ENCODE measurements around the gene MVD.

The MVD gene

GRCh38 chr16:88691129-88691813, 28.4 kb upstream of the MVD start:
- no peak overlapping the region for H2AFZ ChIP-seq (ENCODE audit: low read depth, low read length, severe bottlenecking)
- TF ChIP-seq EZH2phosphoT487 (conservative IDR thresholded peaks at IDR 0.05; ENCODE audit: low read length) = no peak
- no peak for TF ChIP-seq CTCF (IDR thresholded peaks at IDR 0.05; ENCODE audit: insufficient read depth, low read length, poor library complexity, severe bottlenecking)
- no peaks in the 10 kb centered on the region for H3F3A ChIP-seq (ENCODE audit: insufficient read depth)
- H3K27me3 ChIP-seq (ENCODE audit: low read length) = no peaks in the 10 kb centered on the region
- H4K20me1 ChIP-seq (ENCODE audit: low read depth, low read length) = no peaks in the 10 kb centered on the region
- no peak overlapping the region for H3K27ac ChIP-seq (ENCODE audit: low read depth, low read length)
- H3K79me2 ChIP-seq (ENCODE audit: insufficient read depth, low read length) = no peaks in the 10 kb centered on the region
- H3K4me3 ChIP-seq (ENCODE audit: insufficient read depth, low read length, poor library complexity, severe bottlenecking) = no peak overlapping the region
- no peaks in the 10 kb centered on the region for H3K9me2 ChIP-seq (replicated peaks; ENCODE audit: insufficient read depth, low read length)
- no peaks in the 10 kb centered on the region for H3K9me3 ChIP-seq (ENCODE audit: insufficient read depth, low read length)
- no peak overlapping the region for H3K4me2 ChIP-seq (ENCODE audit: low read depth, low read length, poor library complexity, severe bottlenecking)
- H3K9ac ChIP-seq (ENCODE audit: low read length) = no peak overlapping the region
- no peaks in the 10 kb centered on the region for H3K36me3 ChIP-seq (ENCODE audit: low read length)

- H3K9ac ChIP-seq (ENCODE audit: low read length) = no peak overlapping the region
Observed at GRCh38 chr16:88690341-88691128, 27.6 kb upstream of the MVD start.

GRCh38 chr16:88688013-88688778, 25.3 kb upstream of the MVD start:
- Histone ChIP-seq H4K20me1 (ENCODE audit: low read depth, low read length) (no peaks in the 10 kb centered on the region), H3K9ac (ENCODE audit: low read length) (no peak overlapping the region), H3K27ac (ENCODE audit: low read depth, low read length) (no peak overlapping the region), H3K27me3 (ENCODE audit: low read length) (no peaks in the 10 kb centered on the region), H2AFZ (ENCODE audit: low read depth, low read length, severe bottlenecking) (no peak overlapping the region), H3K79me2 (ENCODE audit: insufficient read depth, low read length) (no peaks in the 10 kb centered on the region), H3K9me2 (replicated peaks; ENCODE audit: insufficient read depth, low read length) (no peaks in the 10 kb centered on the region), H3F3A (ENCODE audit: insufficient read depth) (no peaks in the 10 kb centered on the region), H3K4me3 (ENCODE audit: insufficient read depth, low read length, poor library complexity, severe bottlenecking) (no peak overlapping the region), H3K36me3 (ENCODE audit: low read length) (no peaks in the 10 kb centered on the region), H3K4me2 (ENCODE audit: low read depth, low read length, poor library complexity, severe bottlenecking) (no peak overlapping the region), H3K9me3 (ENCODE audit: insufficient read depth, low read length) (no peaks in the 10 kb centered on the region)
- TF ChIP-seq CTCF (IDR thresholded peaks at IDR 0.05; ENCODE audit: insufficient read depth, low read length, poor library complexity, severe bottlenecking) (no peak), EZH2phosphoT487 (conservative IDR thresholded peaks at IDR 0.05; ENCODE audit: low read length) (no peak)

More at GRCh38 chr16:88690341-88691128, 27.6 kb upstream of the MVD start:
- H3K9me3 ChIP-seq (ENCODE audit: insufficient read depth, low read length) = no peaks in the 10 kb centered on the region
- H2AFZ ChIP-seq (ENCODE audit: low read depth, low read length, severe bottlenecking) = no peak overlapping the region
- H3K27me3 ChIP-seq (ENCODE audit: low read length) = no peaks in the 10 kb centered on the region
- H3K27ac ChIP-seq (ENCODE audit: low read depth, low read length) = no peak overlapping the region
- H4K20me1 ChIP-seq (ENCODE audit: low read depth, low read length) = no peaks in the 10 kb centered on the region
- H3K36me3 ChIP-seq (ENCODE audit: low read length) = no peaks in the 10 kb centered on the region
- H3K79me2 ChIP-seq (ENCODE audit: insufficient read depth, low read length) = no peaks in the 10 kb centered on the region
- H3K9me2 ChIP-seq (replicated peaks; ENCODE audit: insufficient read depth, low read length) = no peaks in the 10 kb centered on the region
- H3K4me3 ChIP-seq (ENCODE audit: insufficient read depth, low read length, poor library complexity, severe bottlenecking) = no peak overlapping the region
- no peaks in the 10 kb centered on the region for H3F3A ChIP-seq (ENCODE audit: insufficient read depth)
- no peak overlapping the region for H3K4me2 ChIP-seq (ENCODE audit: low read depth, low read length, poor library complexity, severe bottlenecking)
- no peak for TF ChIP-seq CTCF (IDR thresholded peaks at IDR 0.05; ENCODE audit: insufficient read depth, low read length, poor library complexity, severe bottlenecking)
- TF ChIP-seq EZH2phosphoT487 (conservative IDR thresholded peaks at IDR 0.05; ENCODE audit: low read length) = no peak

Data from SU-DHL-6 (cell line).